Activated CD4-positive, alpha-beta T cell treated with anti-CD3 and anti-CD28 coated beads, Interleukin-2, amount 10 ng/mL, durations not matched to agents 7 days and 5 days (primary cell): ENCODE measurements around the gene SCRN1. TPM values are rescaled to one million over a fixed set of nuclear protein-coding genes. Genes with fewer than 3 reads are reported as not detected.
"Not testable (repeated sequence)": the region's sequence is repeated elsewhere in the genome, so short reads cannot be mapped to it uniquely, and the experiment has no call there.

Experiments used
- CTCF ChIA-PET: fragments of 350-600 bp; sonication (Branson Sonifier 250); formaldehyde crosslinking; loops from one replicate; lab custom pipeline; 2021; ENCODE audit warnings: antibody characterized with exemption; lab: Charles Lee
- POLR2A ChIA-PET: fragments of 350-600 bp; sonication (Branson Sonifier 250); formaldehyde crosslinking; loops from one replicate; lab custom pipeline; 2021; ENCODE audit warnings: antibody characterized with exemption; lab: Charles Lee
- DNase-seq: peaks from one replicate; pipeline ENCODE4 v3.0.0-alpha.2; 2020
- H3K27ac Mint-ChIP-seq: one replicate; pipeline ENCODE4 v1.8.0; 2021; ENCODE audit warnings: mild to moderate bottlenecking, moderate library complexity, mixed read lengths
- H3K27me3 Mint-ChIP-seq: one replicate; pipeline ENCODE4 v1.8.0; 2021; ENCODE audit warnings: mixed read lengths
- H3K36me3 Mint-ChIP-seq: one replicate; pipeline ENCODE4 v1.8.0; 2021; ENCODE audit warnings: low read depth, mixed read lengths
- H3K4me1 Mint-ChIP-seq: one replicate; pipeline ENCODE4 v1.8.0; 2021; ENCODE audit warnings: mixed read lengths
- H3K4me3 Mint-ChIP-seq: one replicate; pipeline ENCODE4 v1.8.0; 2021; ENCODE audit warnings: mild to moderate bottlenecking, moderate library complexity, mixed read lengths
- H3K9me3 Mint-ChIP-seq: one replicate; pipeline ENCODE4 v1.8.0; 2021; ENCODE audit warnings: mixed read lengths
- total RNA-seq, 2 experiments: library from RNA; stranded (reverse); gene quantifications; one replicate each; pipeline ENCODE4 v1.2.3, GENCODE V29; 2021

The SCRN1 gene
- total RNA-seq, 2 experiments from 2014 or later, result 2.1 TPM

DNA sequence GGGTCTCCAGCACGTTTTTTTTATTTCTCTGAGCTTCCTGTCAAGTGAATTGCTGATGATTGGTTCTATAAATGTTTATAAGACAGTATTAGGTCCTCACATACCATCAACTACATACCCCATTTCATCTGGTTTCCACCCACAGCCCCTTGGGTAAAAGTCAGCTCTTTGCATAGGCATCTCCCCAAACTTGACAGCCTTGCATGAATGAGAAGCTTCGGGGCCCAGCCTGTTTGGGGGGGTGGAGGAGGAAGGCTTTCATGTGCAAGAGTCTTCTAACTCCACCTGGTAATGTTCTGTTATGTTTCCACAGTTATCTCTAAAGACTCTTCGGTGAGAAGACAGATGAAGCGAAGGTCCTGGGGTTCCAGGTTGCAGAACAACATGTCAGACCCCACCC is 75.4 kb downstream of the SCRN1 start:
- no peak overlapping the region for H3K27ac Mint-ChIP-seq
- peaks cover 13% of the 10 kb centered on the region for H3K27me3 Mint-ChIP-seq
- ChIA-PET CTCF (interaction anchor here (1.0 kb wide), 1 partner anchor 8 kb away, joined by 3 read pairs; no protein-coding TSS in a partner anchor), POLR2A (no interaction called here)
- no peaks in the 10 kb centered on the region for H3K36me3 Mint-ChIP-seq
- no peak for DNase-seq
- no peak overlapping the region for H3K4me3 Mint-ChIP-seq
- no peaks in the 10 kb centered on the region for H3K9me3 Mint-ChIP-seq
- H3K4me1 Mint-ChIP-seq, result no peaks in the 10 kb centered on the region

DNA sequence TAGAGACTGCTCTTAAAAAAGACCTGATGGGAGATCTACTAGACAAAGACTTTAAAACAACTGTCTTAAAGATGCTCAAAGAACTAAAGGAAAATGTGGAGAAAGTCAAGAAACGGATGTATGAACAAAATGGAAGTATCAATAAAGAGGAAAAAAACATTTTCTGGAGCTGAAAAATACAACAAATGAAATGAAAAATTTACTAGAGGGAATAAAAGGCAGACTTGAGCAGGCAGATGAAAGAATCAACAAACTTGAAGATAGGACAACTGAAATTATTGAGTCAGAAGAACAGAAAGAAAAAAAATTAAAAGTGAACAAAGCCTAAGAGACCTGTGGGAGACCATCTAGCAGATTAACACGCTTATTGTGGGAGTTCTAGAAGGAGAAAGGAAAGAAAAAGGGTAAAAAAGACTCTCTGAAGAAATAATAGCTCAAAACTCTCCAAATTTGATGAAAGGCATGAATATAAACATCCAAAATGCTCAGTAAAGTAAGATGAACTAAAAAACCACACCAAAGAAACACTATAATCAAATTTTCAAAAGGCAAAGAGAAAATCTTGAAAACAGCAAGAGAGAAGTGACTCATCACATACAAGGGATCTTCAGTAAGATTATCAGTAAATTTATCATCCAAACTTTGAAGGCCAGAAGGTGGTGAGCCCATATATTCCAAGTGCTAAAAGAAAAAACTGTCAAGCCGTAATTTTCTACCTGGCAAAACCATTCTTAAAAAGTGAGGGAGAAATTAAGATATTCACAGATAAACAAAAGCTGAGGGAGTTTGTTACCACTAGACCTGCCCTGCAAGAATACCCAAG is 83.2 kb downstream of the SCRN1 start:
- no peaks in the 10 kb centered on the region for H3K36me3 Mint-ChIP-seq
- peaks cover 23% of the 10 kb centered on the region for H3K27me3 Mint-ChIP-seq
- no peaks in the 10 kb centered on the region for H3K4me1 Mint-ChIP-seq
- POLR2A ChIA-PET, result no interaction called here
- DNase-seq, result no peak
- H3K9me3 Mint-ChIP-seq, result peaks cover 28% of the 10 kb centered on the region
- no peak overlapping the region for H3K4me3 Mint-ChIP-seq
- CTCF ChIA-PET, result interaction anchor here (0.5 kb wide), 1 partner anchor 668 kb away, joined by 3 read pairs; no protein-coding TSS in a partner anchor
- H3K27ac Mint-ChIP-seq, result no peak overlapping the region

DNA sequence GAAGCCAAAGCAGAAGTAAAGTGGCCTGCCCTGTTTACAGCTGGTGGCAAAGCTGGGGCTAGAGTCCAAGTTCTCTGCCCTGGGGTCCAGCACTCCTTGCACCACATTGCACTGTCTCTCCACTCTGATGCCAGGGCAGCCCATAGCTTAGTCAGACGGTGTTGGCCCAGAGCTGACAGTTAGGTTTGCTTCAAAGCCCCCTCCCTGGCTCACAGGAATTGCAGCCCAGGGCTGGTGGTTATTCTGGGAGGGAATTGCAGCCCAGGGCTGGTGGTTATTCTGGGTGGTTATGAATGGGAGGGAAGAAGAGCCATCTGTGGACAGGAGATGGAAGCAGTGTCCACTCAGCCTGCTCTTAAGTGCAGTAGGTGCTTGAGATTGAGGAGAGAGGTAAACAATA is 88.9 kb downstream of the SCRN1 start:
- H3K4me1 Mint-ChIP-seq, result no peaks in the 10 kb centered on the region
- peaks cover 6% of the 10 kb centered on the region for H3K9me3 Mint-ChIP-seq
- CTCF ChIA-PET, result interaction anchor here (1.2 kb wide), 1 partner anchor 173 kb away, joined by 5 read pairs; no protein-coding TSS in a partner anchor
- H3K27me3 Mint-ChIP-seq, result peaks cover 9% of the 10 kb centered on the region
- no peak overlapping the region for H3K27ac Mint-ChIP-seq
- POLR2A ChIA-PET, result no interaction called here
- no peaks in the 10 kb centered on the region for H3K36me3 Mint-ChIP-seq
- H3K4me3 Mint-ChIP-seq, result no peak overlapping the region
- DNase-seq, result no peak

DNA sequence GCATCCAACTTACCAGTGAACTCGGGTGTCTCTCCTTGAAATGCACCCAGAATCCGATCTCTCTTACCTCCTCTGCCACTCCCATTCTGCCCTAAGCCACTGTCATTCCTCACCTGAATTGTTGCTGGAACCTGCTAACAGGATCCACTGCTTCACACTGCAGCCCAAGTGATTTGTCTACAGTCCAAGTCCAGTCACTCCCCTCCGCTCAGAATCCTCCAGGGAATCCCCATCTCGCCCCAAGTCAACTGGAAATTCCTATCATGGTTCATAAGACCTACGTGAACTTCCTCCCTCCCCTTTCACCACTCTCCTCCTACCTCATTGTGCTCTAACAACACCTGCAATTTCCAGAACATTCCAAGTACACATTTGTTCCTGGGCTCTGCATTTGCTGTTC is 91.3 kb downstream of the SCRN1 start:
- ChIA-PET CTCF (no interaction called here), POLR2A (no interaction called here)
- Mint-ChIP-seq H3K27me3 (peaks cover 2% of the 10 kb centered on the region), H3K36me3 (no peaks in the 10 kb centered on the region), H3K9me3 (no peaks in the 10 kb centered on the region), H3K27ac (no peak overlapping the region), H3K4me1 (no peaks in the 10 kb centered on the region), H3K4me3 (no peak overlapping the region)
- DNase-seq, result no peak

DNA sequence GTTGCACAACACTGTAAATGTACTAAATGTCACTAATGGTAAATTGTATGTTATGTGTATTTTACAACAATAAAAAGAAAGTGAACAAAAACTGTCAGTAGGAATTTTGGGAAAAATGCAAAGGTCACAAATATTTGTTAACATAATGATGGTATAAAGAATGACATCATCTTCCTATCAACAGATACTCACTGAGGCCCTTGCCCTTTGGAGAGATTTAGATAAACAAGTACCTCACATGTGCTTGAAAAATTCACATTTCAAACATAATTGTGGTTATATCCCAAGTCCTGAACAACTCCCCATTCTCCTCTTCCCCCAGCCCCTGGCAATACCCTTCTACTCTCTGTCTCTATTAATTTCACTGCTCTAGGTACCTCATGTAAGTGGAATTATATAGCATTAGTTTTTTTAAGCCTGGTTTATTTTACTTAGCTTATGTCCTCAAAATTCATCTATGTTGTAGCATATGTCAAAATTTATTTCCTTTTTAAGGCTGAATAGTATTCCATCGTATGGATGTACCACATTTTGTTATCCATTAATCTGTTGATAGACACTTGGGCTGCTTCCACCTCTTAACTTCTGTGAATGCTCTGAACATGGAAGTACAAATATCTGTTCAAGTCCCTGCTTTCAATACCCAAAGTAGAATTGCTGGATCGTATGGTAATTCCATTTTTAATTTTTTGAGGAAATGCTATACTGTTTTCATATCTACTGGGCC is 92.8 kb downstream of the SCRN1 start:
- H3K4me3 Mint-ChIP-seq, result no peak overlapping the region

DNA sequence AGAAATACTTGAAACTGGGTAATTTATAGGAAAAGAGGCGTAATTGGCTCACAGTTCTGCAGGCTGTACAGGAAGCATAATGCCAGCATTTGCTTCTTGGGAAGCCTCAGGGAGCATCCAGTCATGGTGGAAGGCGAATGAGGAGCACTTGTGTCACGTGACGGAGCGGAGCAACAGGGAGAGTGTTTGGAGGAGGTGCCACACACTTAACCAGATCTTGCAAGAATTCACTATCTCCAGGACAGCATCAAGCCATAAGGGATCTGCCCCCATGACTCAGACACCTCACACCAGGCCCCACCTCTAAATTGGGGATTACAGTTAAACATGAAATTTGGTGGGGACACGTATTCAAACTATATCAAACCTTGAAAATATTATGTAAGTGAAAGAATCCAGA is 94.0 kb downstream of the SCRN1 start:
- H3K27me3 Mint-ChIP-seq, result peaks cover 2% of the 10 kb centered on the region
- no peaks in the 10 kb centered on the region for H3K36me3 Mint-ChIP-seq
- H3K27ac Mint-ChIP-seq, result no peak overlapping the region
- DNase-seq, result no peak
- no peaks in the 10 kb centered on the region for H3K4me1 Mint-ChIP-seq
- ChIA-PET POLR2A (no interaction called here), CTCF (no interaction called here)
- H3K4me3 Mint-ChIP-seq, result no peak overlapping the region
- no peaks in the 10 kb centered on the region for H3K9me3 Mint-ChIP-seq

More for the DNA sequence above, 92.8 kb downstream of the SCRN1 start:
- DNase-seq, result no peak
- Mint-ChIP-seq H3K36me3 (no peaks in the 10 kb centered on the region), H3K4me1 (no peaks in the 10 kb centered on the region), H3K27ac (no peak overlapping the region), H3K27me3 (peaks cover 2% of the 10 kb centered on the region), H3K9me3 (no peaks in the 10 kb centered on the region)
- ChIA-PET CTCF (interaction anchor here (0.6 kb wide), 1 partner anchor 67 kb away, joined by 3 read pairs; no protein-coding TSS in a partner anchor), POLR2A (no interaction called here)

DNA sequence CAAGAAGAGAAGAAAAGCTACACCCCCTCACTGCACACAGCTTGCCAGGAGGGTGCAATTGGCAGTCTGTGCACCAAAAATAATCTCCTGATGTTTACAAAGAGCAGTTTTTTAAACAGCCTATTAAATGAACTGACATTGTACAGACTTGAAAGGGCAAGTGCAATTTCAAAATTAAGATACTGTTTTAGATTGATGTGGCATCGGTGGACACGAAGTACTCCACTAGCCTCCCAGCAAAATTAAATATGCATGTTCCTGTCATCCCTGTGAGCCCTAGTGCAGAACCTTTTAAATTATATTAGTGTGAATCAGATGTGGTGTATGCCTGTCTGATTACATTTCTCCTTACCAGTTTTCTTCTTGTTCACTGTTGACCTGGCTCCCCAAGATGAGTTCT is 95.3 kb downstream of the SCRN1 start:
- no peak overlapping the region for H3K4me3 Mint-ChIP-seq
- POLR2A ChIA-PET, result no interaction called here
- H3K4me1 Mint-ChIP-seq, result no peaks in the 10 kb centered on the region
- CTCF ChIA-PET, result no interaction called here
- DNase-seq, result no peak
- no peaks in the 10 kb centered on the region for H3K9me3 Mint-ChIP-seq
- H3K27me3 Mint-ChIP-seq, result peaks cover 2% of the 10 kb centered on the region
- no peaks in the 10 kb centered on the region for H3K36me3 Mint-ChIP-seq
- no peak overlapping the region for H3K27ac Mint-ChIP-seq

DNA sequence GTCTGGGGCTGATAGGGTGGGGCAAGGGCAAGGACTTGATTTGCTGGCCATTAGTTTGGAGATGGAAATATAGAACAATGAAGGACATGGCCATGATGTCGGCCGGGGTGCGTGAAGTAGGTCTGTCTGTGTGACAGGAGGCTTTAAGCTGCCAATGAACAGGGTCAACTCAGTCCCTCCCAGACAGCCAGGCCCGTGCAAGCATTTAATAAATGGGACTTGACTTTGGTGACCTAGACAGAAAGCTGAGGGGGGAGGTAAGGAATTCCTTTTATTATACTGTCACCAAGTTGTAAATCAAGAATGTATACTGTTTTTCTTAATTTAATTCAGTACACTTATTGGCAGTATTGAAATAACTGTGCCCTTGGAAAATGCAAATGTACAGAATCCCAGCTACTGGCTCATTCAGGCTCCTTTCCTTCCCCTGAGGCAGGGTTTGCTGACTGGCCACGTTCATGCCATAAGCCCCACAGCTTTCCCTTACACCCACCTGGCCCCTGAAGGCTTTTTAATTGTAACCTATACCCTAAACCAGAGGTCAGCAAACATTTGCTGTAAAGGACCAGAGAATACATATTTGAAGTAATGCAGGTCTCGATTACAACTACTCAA is 96.1 kb downstream of the SCRN1 start:
- Mint-ChIP-seq H3K9me3 (no peaks in the 10 kb centered on the region), H3K4me3 (no peak overlapping the region), H3K4me1 (no peaks in the 10 kb centered on the region), H3K27ac (no peak overlapping the region), H3K27me3 (no peaks in the 10 kb centered on the region), H3K36me3 (no peaks in the 10 kb centered on the region)
- POLR2A ChIA-PET, result no interaction called here
- no peak for DNase-seq
- CTCF ChIA-PET, result interaction anchor here (0.8 kb wide), 1 partner anchor 33 kb away, joined by 3 read pairs; no protein-coding TSS in a partner anchor

DNA sequence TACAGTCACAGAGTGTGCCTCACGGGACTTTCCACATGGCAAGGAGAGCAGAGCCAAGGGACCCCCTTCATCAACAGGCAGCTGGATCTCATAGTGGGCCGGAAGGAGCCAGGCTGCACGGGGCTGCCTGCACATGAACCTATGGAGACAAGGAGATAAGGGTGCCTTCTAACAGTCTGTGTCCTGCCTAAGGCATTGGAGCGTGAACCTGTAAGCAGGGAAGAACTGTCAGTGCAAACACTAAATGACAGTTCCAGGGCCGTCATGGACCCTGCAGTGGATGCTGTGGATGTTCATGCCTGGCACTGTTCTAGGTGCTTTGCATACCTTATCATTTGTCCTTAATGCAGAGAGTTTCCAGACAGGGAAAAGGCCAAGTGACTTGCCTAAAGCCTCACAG is 97.4 kb downstream of the SCRN1 start:
- H3K4me1 Mint-ChIP-seq, result no peaks in the 10 kb centered on the region

DNA sequence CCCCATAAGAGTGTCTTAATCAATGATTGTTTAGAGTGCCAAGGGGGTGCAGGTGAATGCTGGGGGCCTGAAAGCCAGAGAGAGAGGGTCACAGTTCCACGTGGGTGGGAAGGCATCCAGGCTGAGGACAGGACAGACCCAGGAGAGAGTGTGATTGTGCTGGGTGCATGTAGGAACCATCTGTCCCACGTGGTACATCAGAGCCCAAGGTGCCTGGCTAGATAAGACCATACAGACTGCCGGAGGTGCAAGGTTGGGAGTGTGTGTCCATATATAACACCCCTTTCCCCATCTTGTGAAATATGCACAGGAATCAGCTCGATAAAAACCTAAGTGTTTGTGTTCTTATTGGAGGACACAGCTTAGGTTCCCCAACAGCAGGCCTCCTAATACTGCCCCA is 97.8 kb downstream of the SCRN1 start:
- no peaks in the 10 kb centered on the region for H3K36me3 Mint-ChIP-seq
- H3K4me1 Mint-ChIP-seq, result no peaks in the 10 kb centered on the region
- no peaks in the 10 kb centered on the region for H3K9me3 Mint-ChIP-seq
- no peak for DNase-seq
- H3K27me3 Mint-ChIP-seq, result no peaks in the 10 kb centered on the region
- CTCF ChIA-PET, result no interaction called here
- H3K4me3 Mint-ChIP-seq, result no peak overlapping the region
- H3K27ac Mint-ChIP-seq, result no peak overlapping the region
- POLR2A ChIA-PET, result no interaction called here

More for the DNA sequence above, 97.4 kb downstream of the SCRN1 start:
- Mint-ChIP-seq H3K27me3 (no peaks in the 10 kb centered on the region), H3K9me3 (no peaks in the 10 kb centered on the region), H3K36me3 (no peaks in the 10 kb centered on the region), H3K27ac (no peak overlapping the region), H3K4me3 (no peak overlapping the region)
- DNase-seq, result no peak
- ChIA-PET CTCF (no interaction called here), POLR2A (no interaction called here)

DNA sequence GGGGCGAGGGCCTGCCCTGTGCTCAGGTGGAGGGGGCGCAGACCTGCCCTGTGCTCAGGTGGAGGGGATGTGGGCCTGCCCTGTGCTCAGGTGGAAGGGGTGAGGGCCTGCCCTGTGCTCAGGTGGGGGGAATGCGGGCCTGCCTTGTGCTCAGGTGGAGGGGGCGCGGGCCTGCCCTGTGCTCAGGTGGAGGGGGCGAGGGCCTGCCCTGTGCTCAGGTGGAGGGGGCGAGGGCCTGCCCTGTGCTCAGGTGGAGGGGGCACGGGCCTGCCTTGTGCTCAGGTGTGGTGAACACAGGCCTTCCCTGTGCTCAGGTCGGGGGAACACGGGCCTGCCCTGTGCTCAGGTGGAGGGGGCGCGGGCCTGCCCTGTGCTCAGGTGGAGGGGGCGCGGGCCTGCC is 98.8 kb downstream of the SCRN1 start:
- POLR2A ChIA-PET, H3K9me3 Mint-ChIP-seq, CTCF ChIA-PET, H3K4me1 Mint-ChIP-seq, H3K27me3 Mint-ChIP-seq, H3K36me3 Mint-ChIP-seq, H3K4me3 Mint-ChIP-seq, H3K27ac Mint-ChIP-seq, DNase-seq: not testable (repeated sequence)

DNA sequence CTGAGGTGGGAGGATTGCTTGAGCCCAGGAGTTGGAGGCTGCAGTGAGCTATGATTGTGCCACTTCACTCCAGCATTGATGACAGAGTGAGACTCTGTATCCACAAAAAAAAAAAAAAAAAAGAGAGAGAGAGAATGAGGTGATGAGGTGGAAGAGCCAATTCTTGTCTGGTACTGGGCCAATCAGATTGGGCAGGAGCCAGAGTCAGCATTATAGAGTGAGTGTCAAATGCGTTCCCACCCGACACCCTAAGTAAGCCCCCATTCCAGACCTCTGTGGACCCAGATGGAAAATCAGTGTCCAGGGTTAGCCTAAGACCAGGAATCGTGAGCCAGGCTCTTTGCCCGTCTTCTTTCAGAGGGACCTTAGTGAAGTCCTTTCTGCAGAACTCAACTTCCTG is 99.3 kb downstream of the SCRN1 start:
- Mint-ChIP-seq H3K27ac (no peak overlapping the region), H3K4me3 (no peak overlapping the region), H3K4me1 (no peaks in the 10 kb centered on the region), H3K27me3 (peaks cover 1% of the 10 kb centered on the region), H3K36me3 (no peaks in the 10 kb centered on the region), H3K9me3 (no peaks in the 10 kb centered on the region)
- ChIA-PET CTCF (no interaction called here), POLR2A (no interaction called here)
- DNase-seq, result no peak

DNA sequence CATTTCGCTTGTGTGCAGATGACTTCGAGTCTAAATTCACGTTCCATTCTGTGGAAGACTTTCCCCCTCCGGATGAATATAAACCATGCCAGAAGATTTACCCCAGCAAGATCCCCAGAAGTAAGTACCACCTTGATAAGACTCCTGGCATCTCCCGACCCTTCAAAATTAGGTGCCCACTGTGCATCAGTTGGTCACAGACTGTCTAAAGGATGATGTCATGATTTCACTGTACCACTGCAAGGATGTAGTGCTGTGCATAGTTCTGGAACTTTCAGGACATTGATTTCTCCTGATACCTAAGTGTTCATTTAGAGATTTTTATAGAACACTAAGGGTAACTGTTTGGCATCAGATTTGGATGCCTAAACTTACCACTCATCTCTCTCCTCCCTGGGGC is 100.3 kb downstream of the SCRN1 start:
- POLR2A ChIA-PET, result no interaction called here
- Mint-ChIP-seq H3K4me3 (no peak overlapping the region), H3K36me3 (no peaks in the 10 kb centered on the region), H3K9me3 (no peaks in the 10 kb centered on the region), H3K4me1 (no peaks in the 10 kb centered on the region), H3K27me3 (peaks cover 7% of the 10 kb centered on the region), H3K27ac (no peak overlapping the region)
- no peak for DNase-seq
- CTCF ChIA-PET, result no interaction called here
